Measurements from ENCODE around the gene NDST4.

DNA sequence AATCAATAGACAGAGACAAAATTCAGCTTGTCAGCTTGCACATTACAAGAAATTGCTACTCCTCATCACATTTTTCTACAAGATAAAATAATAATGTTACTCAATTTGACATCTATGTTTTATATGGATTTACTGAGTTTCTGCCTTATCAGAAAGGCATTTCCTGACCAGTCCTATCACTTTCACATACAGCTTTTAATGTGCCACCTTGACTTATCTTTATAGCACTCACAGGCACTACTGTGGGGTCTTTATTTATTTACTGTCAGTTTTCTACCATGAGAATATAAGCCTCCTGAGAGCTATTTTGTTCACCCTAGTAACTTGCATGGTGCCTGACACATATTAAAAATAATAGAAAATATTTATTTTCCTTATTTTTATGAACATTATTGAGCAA is 6.0 kb downstream of the NDST4 start:
- TF ChIP-seq CTCF (IDR thresholded peaks at IDR 0.05) (no peak), ZFX (IDR thresholded peaks at IDR 0.05; ENCODE audit: borderline replicate concordance) (no peak)
